Stimulated activated CD4-positive, alpha-beta T cell treated with anti-CD3 and anti-CD28 coated beads, Interleukin-4, amount 100 ng/mL, for 4 hours (primary cell): ENCODE results near the gene LIG3.
"Not testable (repeated sequence)": the region's sequence is repeated elsewhere in the genome, so short reads cannot be mapped to it uniquely, and the experiment has no call there.

Experiments
- DNase-seq, 2 experiments: peaks; one replicate each; pipeline ENCODE4 v3.0.0-alpha.2; 2020

The LIG3 gene

GRCh38 chr17:35000965-35001364 lies 20.7 kb downstream of the LIG3 start:
- DNase-seq: not testable (repeated sequence)

GRCh38 chr17:35001549-35001948 lies 21.2 kb downstream of the LIG3 start:
- no peak for DNase-seq

- DNase-seq: no peak
Observed at GRCh38 chr17:35002876-35003551, 22.7 kb downstream of the LIG3 start.

- DNase-seq: no peak
Observed at GRCh38 chr17:35003778-35004177, 23.5 kb downstream of the LIG3 start.

- no peak for DNase-seq
Observed at GRCh38 chr17:35006345-35006744, 26.0 kb downstream of the LIG3 start.

- DNase-seq: no peak
Observed at GRCh38 chr17:35006961-35007360, 26.6 kb downstream of the LIG3 start.

GRCh38 chr17:35010093-35010492 lies 29.8 kb downstream of the LIG3 start:
- DNase-seq: no peak

GRCh38 chr17:35011671-35012216 lies 31.4 kb downstream of the LIG3 start:
- DNase-seq: no peak

GRCh38 chr17:35016369-35016768 lies 36.1 kb downstream of the LIG3 start:
- no peak for DNase-seq

GRCh38 chr17:35017021-35017420 lies 36.7 kb downstream of the LIG3 start:
- no peak for DNase-seq

- no peak for DNase-seq
Observed at GRCh38 chr17:35018814-35019213, 38.5 kb downstream of the LIG3 start.

- DNase-seq: no peak
Observed at GRCh38 chr17:35019386-35020179, 39.3 kb downstream of the LIG3 start.

- DNase-seq: no peak
Observed at GRCh38 chr17:35021520-35022380, 41.4 kb downstream of the LIG3 start.

GRCh38 chr17:35022536-35023063 lies 42.3 kb downstream of the LIG3 start:
- peak; percentile 57 to 74 for DNase-seq

- no peak for DNase-seq
Observed at GRCh38 chr17:35023538-35023937, 43.2 kb downstream of the LIG3 start.

- DNase-seq: no peak
Observed at GRCh38 chr17:35025541-35025940, 45.2 kb downstream of the LIG3 start.

- not testable (repeated sequence) for DNase-seq
Observed at GRCh38 chr17:35028097-35028496, 47.8 kb downstream of the LIG3 start.

- DNase-seq: no peak
Observed at GRCh38 chr17:35028531-35029262, 48.4 kb downstream of the LIG3 start.

- DNase-seq: no peak
Observed at GRCh38 chr17:35030780-35031179, 50.5 kb downstream of the LIG3 start.

GRCh38 chr17:35038453-35038852 lies 58.1 kb downstream of the LIG3 start:
- DNase-seq: no peak

- no peak for DNase-seq
Observed at GRCh38 chr17:35041390-35041789, 61.1 kb downstream of the LIG3 start.

- no peak for DNase-seq
Observed at GRCh38 chr17:35044181-35044580, 63.9 kb downstream of the LIG3 start.
